Metanephros (tissue), 1 donor: ENCODE data around the gene ZSWIM5. TPM values are rescaled to one million over a fixed set of nuclear protein-coding genes. Genes with fewer than 3 reads are reported as not detected.

Experiments
- total RNA-seq: library from RNA; depleted of rRNA; stranded (reverse); fragments of >200 nt; gene quantifications from one replicate; pipeline ENCODE4 v1.2.3, GENCODE V29; 2014

The ZSWIM5 gene
- 4.8 TPM for total RNA-seq

DNA sequence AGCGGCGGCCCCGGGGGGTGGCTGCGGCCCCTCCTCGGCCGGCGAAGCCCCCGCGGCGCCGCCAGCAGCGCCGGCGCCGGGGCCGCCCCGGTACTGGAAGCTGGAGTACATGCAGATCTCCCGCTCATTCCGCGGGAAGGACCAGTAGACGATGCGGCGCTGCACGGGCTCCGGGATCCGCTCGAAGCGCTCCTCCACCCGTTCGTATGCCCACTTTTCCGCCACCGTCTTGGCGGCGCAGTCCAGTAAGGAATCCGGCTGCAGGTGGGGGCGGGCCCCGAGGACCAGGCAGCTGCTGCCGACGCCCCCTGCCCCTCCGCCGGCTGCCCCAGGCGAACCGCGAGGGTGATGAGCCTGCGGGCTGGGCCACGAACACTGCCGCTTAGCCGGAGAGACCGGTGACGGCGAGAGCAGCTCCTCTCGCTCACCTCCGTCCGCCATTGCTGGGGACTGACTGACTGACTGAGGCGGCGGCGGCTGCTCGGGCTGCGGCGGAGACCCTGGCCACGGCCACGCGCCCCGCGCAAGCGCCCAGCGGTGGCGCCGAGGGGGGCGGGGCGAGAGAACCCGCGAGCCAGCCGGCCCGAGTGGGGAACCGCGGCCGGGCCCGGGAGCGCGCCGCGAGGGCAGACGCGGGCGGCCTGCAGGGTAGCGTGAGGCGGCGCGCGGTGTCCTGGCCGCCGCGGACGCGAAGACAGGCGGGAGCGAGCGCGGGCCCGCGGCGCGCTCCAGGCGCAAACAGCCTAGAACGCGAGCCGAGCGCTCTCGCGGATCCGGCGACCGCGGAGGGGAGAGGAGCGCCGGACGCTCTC, at the start of gene ZSWIM5:
ZSWIM5 (minus strand) TSS at position 696 of the 812 bp plus-strand sequence; CDS start at position 441, 255 bp downstream.

GRCh38 chr1:45011837-45012638, 194.4 kb downstream of the ZSWIM5 start, which contains the start of gene UROD:
Gene UROD (plus strand): TSS chr1:45012254. CDS start chr1:45012266, 12 bp downstream.

DNA sequence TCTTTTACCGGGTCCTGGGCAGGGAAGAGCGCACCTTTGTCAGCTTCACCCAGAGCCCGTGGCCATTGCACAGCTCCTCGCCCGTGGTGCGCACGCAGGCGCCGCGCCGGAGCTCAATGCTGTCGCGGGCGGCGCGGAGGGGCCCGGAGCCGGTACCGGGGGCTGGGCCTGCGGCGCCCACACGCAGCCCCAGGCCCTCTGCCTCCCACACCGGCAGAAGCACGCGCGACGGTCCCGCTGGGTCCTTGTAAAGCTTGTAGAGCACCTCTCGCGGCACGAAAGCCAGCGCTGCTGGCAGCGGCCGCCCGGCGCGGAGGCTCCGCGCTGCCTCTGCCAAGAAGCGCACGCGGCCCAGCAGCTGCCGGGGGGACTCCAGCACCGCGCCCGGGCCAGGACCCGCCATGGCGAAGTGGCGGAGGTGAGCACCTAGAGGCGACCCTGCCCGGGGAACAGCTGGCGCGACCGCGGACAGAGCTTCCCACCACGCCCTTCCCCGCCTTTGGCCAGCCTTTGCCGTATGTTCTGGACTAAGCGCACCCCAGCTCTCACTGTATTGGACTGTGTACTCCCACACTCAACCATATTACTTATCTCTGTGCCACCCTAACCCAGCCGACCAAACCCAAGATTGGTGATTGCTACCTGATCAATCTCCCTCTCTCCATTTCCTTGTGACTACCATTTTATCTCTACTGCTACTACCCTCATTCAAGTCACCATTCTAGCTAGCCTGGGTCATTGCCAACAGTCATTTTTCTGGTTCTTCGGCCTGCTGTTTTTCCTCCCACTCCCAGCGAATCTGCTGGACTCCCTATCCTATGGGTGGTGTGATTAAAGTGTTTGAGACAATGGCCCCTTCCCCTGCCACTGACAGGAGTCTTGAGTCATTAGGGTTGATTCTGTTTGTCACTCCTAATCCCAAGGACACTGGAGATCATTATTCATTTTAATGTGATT, 195.3 kb downstream of the ZSWIM5 start, which contains the start of gene HECTD3:
HECTD3 (minus strand) TSS at position 470 of the 957 bp plus-strand sequence; CDS start at position 403, 67 bp downstream.

Other genes starting within 250 kb of the ZSWIM5 start
- 26.2 TPM for gene EIF2B3, start 220.0 kb downstream of the ZSWIM5 start, total RNA-seq
- 18.2 TPM for gene HECTD3, start 195.3 kb downstream of the ZSWIM5 start, total RNA-seq
- 82.4 TPM for gene UROD, start 194.4 kb downstream of the ZSWIM5 start, total RNA-seq
- gene HPDL, start 120.3 kb upstream of the ZSWIM5 start, total RNA-seq: 5.8 TPM
- gene TOE1, start 133.6 kb upstream of the ZSWIM5 start, total RNA-seq: 9.9 TPM
- gene MUTYH, start 133.8 kb upstream of the ZSWIM5 start, total RNA-seq: 29.0 TPM